H9 (cell line): ENCODE measurements around the gene JAKMIP1. TPM values are rescaled to one million over a fixed set of nuclear protein-coding genes. Genes with fewer than 3 reads are reported as not detected.

ENCODE experiments used
- DNase-seq: peaks from one replicate; pipeline ENCODE4 v3.0.0-alpha.2; 2017
- H2AFZ ChIP-seq: one replicate; pipeline ENCODE4 v1.6.1; 2013; ENCODE audit warnings: mild to moderate bottlenecking, low read length, control low read depth, moderate library complexity
- H2AK5ac ChIP-seq: 2 replicates; pipeline ENCODE4 v1.6.1; 2013; ENCODE audit warnings: low read length, control low read depth, mixed read lengths; ENCODE audit not compliant: insufficient read length
- H2BK120ac ChIP-seq: one replicate; pipeline ENCODE4 v1.6.1; 2013; ENCODE audit warnings: low read depth, mild to moderate bottlenecking, low read length, control low read depth, inconsistent platforms; ENCODE audit not compliant: poor library complexity, severe bottlenecking
- H2BK12ac ChIP-seq: 2 replicates; pipeline ENCODE4 v1.6.1; 2013; ENCODE audit warnings: low read length, control low read depth, mixed read lengths, low read depth; ENCODE audit not compliant: insufficient read length
- H2BK15ac ChIP-seq: 2 replicates; pipeline ENCODE4 v1.6.1; 2013; ENCODE audit warnings: low read depth, low read length, control low read depth
- H2BK20ac ChIP-seq: one replicate; pipeline ENCODE4 v1.6.1; 2013; ENCODE audit warnings: low read depth, mild to moderate bottlenecking, low read length, control low read depth, inconsistent platforms; ENCODE audit not compliant: poor library complexity, severe bottlenecking
- H2BK5ac ChIP-seq: 2 replicates; pipeline ENCODE4 v1.6.1; 2013; ENCODE audit warnings: low read length, control low read depth, mixed read lengths; ENCODE audit not compliant: insufficient read length
- H3K14ac ChIP-seq: 2 replicates; pipeline ENCODE4 v1.6.1; 2013; ENCODE audit warnings: low read length, control low read depth; ENCODE audit not compliant: insufficient read depth
- H3K18ac ChIP-seq: 2 replicates; pipeline ENCODE4 v1.6.1; 2013; ENCODE audit warnings: low read depth, mild to moderate bottlenecking, mixed read lengths, low read length, control low read depth; ENCODE audit not compliant: insufficient read length
- H3K23ac ChIP-seq: 2 replicates; pipeline ENCODE4 v1.6.1; 2013; ENCODE audit warnings: low read length, control low read depth, mixed read lengths, low read depth; ENCODE audit not compliant: insufficient read length
- H3K23me2 ChIP-seq: 2 replicates; pipeline ENCODE4 v1.6.1; 2013; ENCODE audit warnings: low read depth, mild to moderate bottlenecking, mixed read lengths, low read length, control low read depth; ENCODE audit not compliant: insufficient read length, poor library complexity, severe bottlenecking
- H3K27ac ChIP-seq: 2 replicates; pipeline ENCODE4 v1.5.1; 2013; ENCODE audit warnings: low read length, control low read depth, mixed read lengths, low read depth; ENCODE audit not compliant: insufficient read length
- H3K27me3 ChIP-seq: 2 replicates; pipeline ENCODE4 v1.6.1; 2013; ENCODE audit warnings: low read length, control low read depth, inconsistent platforms; ENCODE audit not compliant: insufficient read depth
- H3K4ac ChIP-seq: 2 replicates; pipeline ENCODE4 v1.6.1; 2013; ENCODE audit warnings: low read depth, mild to moderate bottlenecking, control low read depth, inconsistent platforms, low read length, moderate library complexity
- H3K4me1 ChIP-seq: 2 replicates; pipeline ENCODE4 v1.6.1; 2013; ENCODE audit warnings: low read length, control low read depth, inconsistent platforms; ENCODE audit not compliant: insufficient read depth
- H3K4me2 ChIP-seq: 2 replicates; pipeline ENCODE4 v1.6.1; 2013; ENCODE audit warnings: low read length, control low read depth, mixed read lengths; ENCODE audit not compliant: insufficient read length, insufficient read depth
- H3K56ac ChIP-seq: 2 replicates; pipeline ENCODE4 v1.6.1; 2013; ENCODE audit warnings: low read depth, mild to moderate bottlenecking, mixed read lengths, low read length, control low read depth; ENCODE audit not compliant: insufficient read length
- H3K79me1 ChIP-seq: 2 replicates; pipeline ENCODE4 v1.6.1; 2013; ENCODE audit warnings: low read depth, mild to moderate bottlenecking, moderate library complexity, low read length, control low read depth, inconsistent platforms; ENCODE audit not compliant: insufficient read depth, poor library complexity, severe bottlenecking
- H3K79me2 ChIP-seq: 2 replicates; pipeline ENCODE4 v1.6.1; 2013; ENCODE audit warnings: low read length, control low read depth, inconsistent platforms; ENCODE audit not compliant: insufficient read depth
- H3K9ac ChIP-seq: 2 replicates; pipeline ENCODE4 v1.6.1; 2013; ENCODE audit warnings: low read length, control low read depth, mixed read lengths; ENCODE audit not compliant: insufficient read length; ENCODE audit errors: extremely low read depth
- H3K9me3 ChIP-seq: one replicate; pipeline ENCODE4 v1.6.1; 2013; ENCODE audit warnings: low read depth, low read length, inconsistent platforms; ENCODE audit not compliant: control insufficient read depth
- H3T11ph ChIP-seq: one replicate; pipeline ENCODE4 v1.6.1; 2013; ENCODE audit warnings: mild to moderate bottlenecking, low read length, control low read depth, inconsistent platforms
- H4K20me1 ChIP-seq: one replicate; pipeline ENCODE4 v1.6.1; 2013; ENCODE audit not compliant: control insufficient read depth, insufficient read length, insufficient read depth
- H4K5ac ChIP-seq: 2 replicates; pipeline ENCODE4 v1.6.1; 2013; ENCODE audit warnings: low read depth, mild to moderate bottlenecking, mixed read lengths, low read length, control low read depth; ENCODE audit not compliant: insufficient read length
- H4K8ac ChIP-seq: replicated peaks from 2 replicates; pipeline ENCODE4 v1.6.1; 2013; ENCODE audit warnings: low read length, control low read depth, mixed read lengths, low read depth; ENCODE audit not compliant: insufficient read length
- H4K91ac ChIP-seq: 2 replicates; pipeline ENCODE4 v1.6.1; 2013; ENCODE audit warnings: low read depth, mild to moderate bottlenecking, moderate library complexity, mixed read lengths, low read length, control low read depth; ENCODE audit not compliant: insufficient read length
- H3K27ac Mint-ChIP-seq, 3 experiments: 2 replicates in 2 of 3; 3 replicates in 1 of 3; pipeline ENCODE4 v1.8.0; 2020 to 2021; ENCODE audit warnings: mixed read lengths in 3 of 3, mild to moderate bottlenecking in 1 of 3, moderate library complexity in 1 of 3
- H3K27me3 Mint-ChIP-seq: 2 replicates; pipeline ENCODE4 v1.8.0; 2021; ENCODE audit warnings: low read depth, mild to moderate bottlenecking, moderate library complexity, mixed read lengths
- H3K36me3 Mint-ChIP-seq, 3 experiments: 2 replicates in 2 of 3; 3 replicates in 1 of 3; pipeline ENCODE4 v1.8.0; 2020 to 2021; ENCODE audit warnings: low read depth in 3 of 3, mixed read lengths in 3 of 3; ENCODE audit not compliant: insufficient read depth in 1 of 3
- H3K4me1 Mint-ChIP-seq, 2 experiments: 2 replicates each; pipeline ENCODE4 v1.8.0; 2020; ENCODE audit warnings: mixed read lengths in 2 of 2
- H3K4me3 Mint-ChIP-seq, 2 experiments: 2 replicates in 1 of 2; 3 replicates in 1 of 2; pipeline ENCODE4 v1.8.0; 2020 to 2021; ENCODE audit warnings: mild to moderate bottlenecking in 2 of 2, mixed read lengths in 2 of 2, moderate library complexity in 1 of 2
- H3K9me3 Mint-ChIP-seq, 2 experiments: 2 replicates in 1 of 2; 3 replicates in 1 of 2; pipeline ENCODE4 v1.8.0; 2020; ENCODE audit warnings: mild to moderate bottlenecking in 2 of 2, mixed read lengths in 2 of 2, moderate library complexity in 1 of 2
- CTCF ChIP-seq: fragments of 200-600 bp; sonication (generic); conservative IDR thresholded peaks from 3 replicates; pipeline ENCODE4 v1.8.0; 2021; ENCODE audit warnings: antibody characterized with exemption, mild to moderate bottlenecking
- WGBS: extraction: QIAGEN DNeasy Blood & Tissue Kit; methylation state at CpG from one replicate; pipeline ENCODE4 v1.1.7; 2013; ENCODE audit warnings: missing lambda C conversion rate, low lambda C conversion rate, mixed read lengths; ENCODE audit not compliant: insufficient read length; ENCODE audit errors: extremely low coverage; 5-methylcytosine and 5-hydroxymethylcytosine counted together
- total RNA-seq: library from RNA; stranded (reverse); gene quantifications from 2 replicates; pipeline ENCODE4 v1.2.1, GENCODE V29; 2021

The JAKMIP1 gene
- total RNA-seq, 1 experiment from 2014 or later, result 1.5 TPM

- Histone ChIP-seq H3K4me2 (no peak overlapping the region), H4K20me1 (no peaks in the 10 kb centered on the region), H3K56ac (no peak overlapping the region), H3K23me2 (no peaks in the 10 kb centered on the region), H2BK20ac (no peak overlapping the region), H3K27ac (no peak overlapping the region), H3K14ac (no peak overlapping the region), H3K9me3 (no peaks in the 10 kb centered on the region), H3K23ac (no peak overlapping the region), H2BK15ac (no peak overlapping the region), H3K9ac (no peak overlapping the region), H2BK5ac (no peak overlapping the region), H2BK120ac (no peak overlapping the region), H3K27me3 (no peaks in the 10 kb centered on the region), H2AFZ (no peak overlapping the region), H3K4ac (no peak overlapping the region), H3T11ph (no peak overlapping the region), H2BK12ac (no peak overlapping the region), H3K79me1 (no peaks in the 10 kb centered on the region), H3K4me1 (no peaks in the 10 kb centered on the region), H4K8ac (no peak overlapping the region), H4K5ac (no peak overlapping the region), H4K91ac (no peak overlapping the region), H3K79me2 (no peaks in the 10 kb centered on the region), H2AK5ac (no peak overlapping the region), H3K18ac (no peak overlapping the region)
- no peaks in the 10 kb centered on the region for H3K36me3 Mint-ChIP-seq
- DNase-seq, result no peak
- H3K4me3 Mint-ChIP-seq, result no peak overlapping the region
- no peaks in the 10 kb centered on the region; a peak in 1 of 5 replicates for H3K9me3 Mint-ChIP-seq
- TF ChIP-seq CTCF, result no peak
- peaks cover 23 to 26% of the 10 kb centered on the region in 2 experiments for H3K4me1 Mint-ChIP-seq
- WGBS, result no CpG with 5 or more reads among the region's 8 CpGs
- H3K27me3 Mint-ChIP-seq, result peaks cover 11% of the 10 kb centered on the region
- peak overlapping the region in 1 of 3 experiments; percentile 92; a peak in 1 of 7 replicates for H3K27ac Mint-ChIP-seq
Measured at GRCh38 chr4:6020613-6021012, 179.7 kb downstream of the JAKMIP1 start.
